ENCODE results near the gene SSBP4. TPM values are rescaled to one million over a fixed set of nuclear protein-coding genes. Genes with fewer than 3 reads are reported as not detected.

Gene SSBP4
- 10 to 100 TPM; 18.1 to 30.5 (median 27.4) TPM for total RNA-seq

DNA sequence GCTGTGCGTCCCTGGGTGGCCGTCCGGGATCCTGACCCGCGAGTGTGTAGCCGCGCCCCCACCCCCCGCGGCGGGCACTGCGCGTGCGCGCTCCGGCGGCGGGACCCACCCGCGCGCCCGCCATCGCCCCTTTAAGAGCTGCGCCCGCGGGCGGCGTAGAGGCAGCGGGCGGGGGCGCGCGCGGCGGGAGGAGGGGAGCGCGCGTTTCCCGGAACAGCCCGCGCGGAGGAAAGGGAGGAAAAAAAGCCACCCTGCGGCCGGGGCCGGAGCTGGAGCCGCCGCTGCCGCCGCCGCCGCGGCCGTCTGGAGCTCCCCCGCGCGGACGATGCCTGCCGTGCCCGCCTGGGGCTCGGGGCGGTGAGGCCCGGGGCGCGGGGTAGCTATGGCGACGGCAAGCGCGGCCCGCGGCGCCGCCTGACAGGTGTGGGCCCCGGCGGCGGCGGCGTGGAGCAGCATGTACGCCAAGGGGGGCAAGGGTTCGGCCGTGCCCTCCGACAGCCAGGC is at the start of gene SSBP4:
Gene SSBP4, plus strand, starts transcription at position 204 of the 504 bp plus-strand sequence. Its CDS starts 251 bp downstream, at position 455.
- WGBS: 0% methylated on average over 1 of the region's 80 CpGs

DNA sequence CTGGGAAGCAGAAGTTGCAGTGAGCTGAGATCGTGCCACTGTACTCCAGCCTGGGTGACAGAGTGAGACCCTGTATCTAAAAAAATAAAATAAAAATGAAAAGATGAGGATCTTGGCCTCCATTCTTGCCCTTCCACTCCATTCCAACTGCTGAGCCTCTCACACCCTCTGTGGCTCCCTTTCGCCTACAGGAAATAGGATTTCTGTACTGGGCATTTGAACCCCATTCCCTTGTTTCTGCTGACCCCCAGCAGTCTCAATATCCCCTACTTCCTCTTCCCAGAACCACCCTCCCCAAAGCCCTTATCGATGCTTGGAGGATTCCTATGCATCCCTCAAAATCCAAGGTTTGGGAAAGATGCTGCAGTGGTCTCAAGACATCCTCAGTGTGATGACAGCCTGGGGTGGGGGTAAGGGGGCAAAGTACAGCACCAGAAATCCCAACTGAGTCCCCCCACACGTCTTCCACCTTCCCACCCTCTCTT is 45.7 kb upstream of the SSBP4 start:
- Histone ChIP-seq H3K4me1 (peaks cover 27% of the 10 kb centered on the region), H3K36me3 (no peaks in the 10 kb centered on the region), H3K27me3 (no peaks in the 10 kb centered on the region), H3K27ac (peak overlapping the region; percentile 66), H3K4me3 (no peak overlapping the region), H3K9me3 (no peaks in the 10 kb centered on the region)
- WGBS: 52% methylated on average over 4 of the region's 4 CpGs
- TF ChIP-seq POLR2A (IDR thresholded peaks at IDR 0.05): no peak
- no peak for DNase-seq (ENCODE audit: low spot score in 2 of 2)

More for the DNA sequence above, at the start of gene SSBP4:
- peaks cover 90% of the 10 kb centered on the region for H3K4me1 ChIP-seq
- TF ChIP-seq EP300 (IDR thresholded peaks at IDR 0.05) (no peak), CTCF (IDR thresholded peaks at IDR 0.05) (peak; percentile 32 to 42), POLR2A (IDR thresholded peaks at IDR 0.05) (peak in 1 of 2 donors; percentile 35), POLR2AphosphoS5 (IDR thresholded peaks at IDR 0.05) (no peak)
- peak in 1 of 2 donors; percentile 79 for DNase-seq (ENCODE audit: low spot score in 2 of 2)
- H3K27ac ChIP-seq: peak within 1 kb of the TSS; percentile 81
- H3K36me3 ChIP-seq: no peaks in the 10 kb centered on the region
- H3K9me3 ChIP-seq: no peaks in the 10 kb centered on the region
- H3K27me3 ChIP-seq: no peaks in the 10 kb centered on the region
- peak within 1 kb of the TSS; percentile 68 for H3K4me3 ChIP-seq

GRCh38 chr19:18373892-18374629 is 45.1 kb upstream of the SSBP4 start:
- no peaks in the 10 kb centered on the region for H3K9me3 ChIP-seq
- TF ChIP-seq EP300 (IDR thresholded peaks at IDR 0.05) (no peak), CTCF (IDR thresholded peaks at IDR 0.05) (no peak), POLR2AphosphoS5 (IDR thresholded peaks at IDR 0.05) (peak in 2 of 3 donors; percentile 38 to 67)
- peak overlapping the region; percentile 78 for H3K27ac ChIP-seq
- WGBS: 20% methylated on average over 11 of the region's 17 CpGs
- H3K4me3 ChIP-seq: no peak overlapping the region
- no peaks in the 10 kb centered on the region for H3K36me3 ChIP-seq
- H3K27me3 ChIP-seq: no peaks in the 10 kb centered on the region
- peaks cover 33% of the 10 kb centered on the region for H3K4me1 ChIP-seq
- peak; percentile 94 to 97 for DNase-seq (ENCODE audit: low spot score in 2 of 2)

GRCh38 chr19:18377026-18377425 is 42.2 kb upstream of the SSBP4 start:
- H3K27ac ChIP-seq: no peak overlapping the region
- no peaks in the 10 kb centered on the region for H3K9me3 ChIP-seq
- H3K4me1 ChIP-seq: peaks cover 50% of the 10 kb centered on the region
- no peak for DNase-seq (ENCODE audit: low spot score in 2 of 2)
- H3K4me3 ChIP-seq: no peak overlapping the region
- H3K36me3 ChIP-seq: no peaks in the 10 kb centered on the region
- TF ChIP-seq POLR2AphosphoS5 (IDR thresholded peaks at IDR 0.05) (no peak), POLR2A (IDR thresholded peaks at IDR 0.05) (no peak)
- 82% methylated on average over 6 of the region's 6 CpGs for WGBS
- no peaks in the 10 kb centered on the region for H3K27me3 ChIP-seq

DNA sequence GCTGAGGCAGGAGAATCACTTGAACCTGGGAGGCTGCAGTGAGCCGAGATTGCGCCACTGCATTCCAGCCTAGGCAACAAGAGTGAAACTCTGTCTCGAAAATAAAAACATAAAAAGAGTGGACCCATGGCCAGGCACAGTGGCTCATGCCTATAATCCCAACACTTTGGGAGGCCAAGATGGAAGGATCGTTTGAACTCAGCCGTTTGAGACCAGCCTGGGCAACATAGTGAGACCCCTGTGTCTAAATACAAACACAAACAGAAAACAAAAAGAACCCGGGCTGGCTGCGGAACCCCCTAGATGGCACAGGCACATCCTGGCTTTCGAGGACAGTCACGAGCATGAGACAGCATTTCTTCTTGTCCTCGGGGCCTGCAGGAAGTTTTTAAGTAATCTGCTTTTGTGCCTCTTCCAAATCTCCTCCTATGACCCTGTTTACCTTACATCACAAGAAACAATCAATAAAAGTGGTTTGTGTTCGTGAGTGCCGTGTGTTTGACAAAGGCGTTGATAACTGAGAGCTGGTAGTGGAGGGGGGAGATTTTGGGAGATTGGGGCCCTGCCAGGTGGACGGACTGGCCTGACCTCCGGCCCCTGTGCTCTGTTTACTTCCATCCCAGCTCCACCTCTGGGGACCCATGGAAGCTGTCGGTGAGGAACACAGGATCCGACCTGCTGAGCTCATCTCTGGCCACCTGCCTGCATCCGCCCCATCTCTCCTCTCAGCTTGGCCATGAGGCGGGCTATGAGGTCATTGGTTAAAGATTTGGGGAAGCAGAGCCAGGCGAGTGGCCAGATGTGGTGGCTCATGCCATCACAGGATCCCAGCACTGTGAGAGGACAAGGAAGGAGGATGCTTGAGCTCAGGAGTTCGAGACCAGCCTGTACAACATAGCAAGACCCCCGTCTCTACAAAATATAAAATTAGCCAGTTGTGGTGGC is 39.1 kb upstream of the SSBP4 start:
- Histone ChIP-seq H3K4me1 (peaks cover 31% of the 10 kb centered on the region), H3K9me3 (no peaks in the 10 kb centered on the region), H3K36me3 (no peaks in the 10 kb centered on the region), H3K27ac (peak overlapping the region; percentile 75), H3K27me3 (no peaks in the 10 kb centered on the region), H3K4me3 (no peak overlapping the region)
- DNase-seq (ENCODE audit: low spot score in 2 of 2): peak; percentile 96
- TF ChIP-seq EP300 (IDR thresholded peaks at IDR 0.05) (no peak), POLR2AphosphoS5 (IDR thresholded peaks at IDR 0.05) (no peak), CTCF (IDR thresholded peaks at IDR 0.05) (no peak), POLR2A (IDR thresholded peaks at IDR 0.05) (no peak)
- 30% methylated on average over 19 of the region's 22 CpGs for WGBS

Data from suprapubic skin (tissue), 4 donors.